Stomach (tissue), 9 donors: ENCODE measurements around the gene FCHSD2. TPM values are rescaled to one million over a fixed set of nuclear protein-coding genes. Genes with fewer than 3 reads are reported as not detected.
A peak's percentile ranks its signal among the peaks of the same experiment; 100 is the strongest.

Experiments used
- DNase-seq, 2 donors: peaks; one replicate each; pipeline versions ENCODE4 v3.0.0 to v3.0.0-alpha.2; 2013 to 2019
- H3K27ac ChIP-seq, 5 donors: fragments of 200-600 bp in 4 of 5; sonication (generic) in 4 of 5; one replicate each; pipeline ENCODE4 v1.5.1; 2013 to 2019; ENCODE audit warnings: mild to moderate bottlenecking in 1 of 5, moderate library complexity in 1 of 5
- H3K27me3 ChIP-seq, 3 donors: fragments of 200-600 bp; sonication (generic); one replicate each; pipeline ENCODE4 v1.5.1; 2017 to 2019; ENCODE audit warnings: mixed run types in 1 of 3
- H3K36me3 ChIP-seq, 4 donors: fragments of 200-600 bp; sonication (generic); 1 replicate in 3 of 4; 2 replicates in 1 of 4; pipeline ENCODE4 v1.5.1; 2016 to 2019
- H3K4me1 ChIP-seq, 4 donors: fragments of 200-600 bp; sonication (generic); one replicate each; pipeline ENCODE4 v1.5.1; 2016 to 2019
- H3K4me3 ChIP-seq, 4 donors: fragments of 200-600 bp; sonication (generic) in 3 of 4; one replicate each; pipeline ENCODE4 v1.5.1; 2016 to 2019; ENCODE audit warnings: mild to moderate bottlenecking in 1 of 4
- H3K9me3 ChIP-seq, 4 donors: fragments of 200-600 bp; sonication (generic); one replicate each; pipeline ENCODE4 v1.5.1; 2016 to 2019
- EP300 ChIP-seq: sonication (generic); formaldehyde crosslinking; IDR thresholded peaks from one replicate; pipeline ENCODE4 v1.6.1; 2017; ENCODE audit warnings: antibody characterized with exemption
- POLR2A ChIP-seq, 4 donors: fragments of 450-650 bp; IDR thresholded peaks; one replicate each; pipeline ENCODE4 v1.6.1; 2016; ENCODE audit warnings: antibody characterized with exemption in 4 of 4, control low read depth in 2 of 4, mild to moderate bottlenecking in 1 of 4, moderate library complexity in 1 of 4
- POLR2AphosphoS5 ChIP-seq, 3 donors: sonication (generic); formaldehyde crosslinking; IDR thresholded peaks; one replicate each; pipeline ENCODE4 v1.6.1; 2016; ENCODE audit warnings: antibody characterized with exemption in 3 of 3
- WGBS, 5 donors: extraction: QIAGEN DNeasy Blood & Tissue Kit in 3 of 5; methylation state at CpG; one replicate each; pipeline versions ENCODE4 v1.1.5 to v1.1.7; 2013 to 2018; 5-methylcytosine and 5-hydroxymethylcytosine counted together
- intact Hi-C: fragments of 100-400 bp; cut with DNase I; formaldehyde crosslinking; loops from one replicate; pipeline ENCODE4 v1.15.1; 2023; ENCODE audit warnings: low total_unique reads
- polyA plus RNA-seq, 3 donors: library from polyadenylated mRNA; stranded (reverse); fragments of 200-250 nt; gene quantifications; one replicate each; pipeline ENCODE4 v1.2.3, GENCODE V29; 2013
- total RNA-seq, 5 donors: library from RNA; depleted of rRNA; stranded (reverse); fragments of >200 nt; gene quantifications; one replicate each; pipeline versions ENCODE4 v1.1.0 to v1.2.3, GENCODE V29; 2014 to 2016
- TF ChIP-seq, protein P1 (sequence below), 7 experiments: fragments of 450-650 bp in 4 of 7; fragments of 200-600 bp in 3 of 7; sonication (generic) in 3 of 7; IDR thresholded peaks; one replicate each; pipeline ENCODE4 v1.5.1; 2016 to 2019; ENCODE audit warnings: antibody characterized with exemption in 7 of 7, control low read depth in 2 of 7, mild to moderate bottlenecking in 1 of 7
- donor health status: healthy with polysubstance abuse.
- donor health status: Bipolar disorder and iron deficiency.
- donor health status: healthy.

The FCHSD2 gene
- total and polyA plus RNA-seq, 8 donors: 5.7 to 64.3 (median 15.9) TPM

DNA sequence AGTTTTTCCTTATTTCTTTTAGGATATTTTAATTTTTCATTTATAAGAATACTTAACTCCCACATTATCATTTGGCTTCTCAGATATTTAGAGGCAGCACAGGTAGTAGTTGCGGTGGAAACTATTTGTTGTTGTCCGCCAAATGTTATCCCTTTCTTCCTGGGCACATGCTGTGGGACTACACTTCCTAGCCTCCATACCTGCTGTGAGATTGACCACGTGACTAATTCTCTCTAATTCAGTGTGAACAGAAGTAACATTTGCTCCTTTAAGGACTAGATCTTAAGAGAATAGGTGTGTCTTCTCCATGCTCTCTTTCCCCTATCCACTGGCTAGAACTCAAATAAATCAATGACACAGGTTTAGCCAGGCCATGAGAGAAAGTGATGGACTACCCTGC, 191.4 kb downstream of the FCHSD2 start:
- no peaks in the 10 kb centered on the region for H3K27me3 ChIP-seq
- no peaks in the 10 kb centered on the region for H3K36me3 ChIP-seq
- no peaks in the 10 kb centered on the region for H3K4me1 ChIP-seq
- no peak overlapping the region for H3K27ac ChIP-seq
- no peak overlapping the region for H3K4me3 ChIP-seq
- H3K9me3 ChIP-seq: no peaks in the 10 kb centered on the region
- TF ChIP-seq, protein P1, sequence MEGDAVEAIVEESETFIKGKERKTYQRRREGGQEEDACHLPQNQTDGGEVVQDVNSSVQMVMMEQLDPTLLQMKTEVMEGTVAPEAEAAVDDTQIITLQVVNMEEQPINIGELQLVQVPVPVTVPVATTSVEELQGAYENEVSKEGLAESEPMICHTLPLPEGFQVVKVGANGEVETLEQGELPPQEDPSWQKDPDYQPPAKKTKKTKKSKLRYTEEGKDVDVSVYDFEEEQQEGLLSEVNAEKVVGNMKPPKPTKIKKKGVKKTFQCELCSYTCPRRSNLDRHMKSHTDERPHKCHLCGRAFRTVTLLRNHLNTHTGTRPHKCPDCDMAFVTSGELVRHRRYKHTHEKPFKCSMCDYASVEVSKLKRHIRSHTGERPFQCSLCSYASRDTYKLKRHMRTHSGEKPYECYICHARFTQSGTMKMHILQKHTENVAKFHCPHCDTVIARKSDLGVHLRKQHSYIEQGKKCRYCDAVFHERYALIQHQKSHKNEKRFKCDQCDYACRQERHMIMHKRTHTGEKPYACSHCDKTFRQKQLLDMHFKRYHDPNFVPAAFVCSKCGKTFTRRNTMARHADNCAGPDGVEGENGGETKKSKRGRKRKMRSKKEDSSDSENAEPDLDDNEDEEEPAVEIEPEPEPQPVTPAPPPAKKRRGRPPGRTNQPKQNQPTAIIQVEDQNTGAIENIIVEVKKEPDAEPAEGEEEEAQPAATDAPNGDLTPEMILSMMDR (IDR thresholded peaks at IDR 0.05): no peak
- no peak for TF ChIP-seq POLR2AphosphoS5 (IDR thresholded peaks at IDR 0.05)
- no peak for TF ChIP-seq EP300
- no peak for TF ChIP-seq POLR2A (IDR thresholded peaks at IDR 0.05)
- WGBS, 5 donors: 93 to 97% (median 95%) methylated on average over 3 of the region's 3 CpGs
- intact Hi-C loops: no loop called here
- no peak for DNase-seq

- intact Hi-C loops: no loop called here
- no peaks in the 10 kb centered on the region for H3K9me3 ChIP-seq
Measured at GRCh38 chr11:72947229-72947628, 194.9 kb downstream of the FCHSD2 start.

GRCh38 chr11:72943664-72944063, 198.5 kb downstream of the FCHSD2 start:
- no peak for DNase-seq
- WGBS, 5 donors: 19 to 30% (median 21%) methylated on average over 1 of the region's 1 CpG
- Histone ChIP-seq H3K9me3 (no peaks in the 10 kb centered on the region), H3K27ac (no peak overlapping the region), H3K27me3 (no peaks in the 10 kb centered on the region), H3K4me3 (no peak overlapping the region), H3K36me3 (no peaks in the 10 kb centered on the region), H3K4me1 (peaks cover 0 to 10% (median 3%) of the 10 kb centered on the region in 4 donors)
- intact Hi-C loops: no loop called here
- TF ChIP-seq, protein P1 (IDR thresholded peaks at IDR 0.05): no peak
- no peak for TF ChIP-seq POLR2A (IDR thresholded peaks at IDR 0.05)
- no peak for TF ChIP-seq EP300
- no peak for TF ChIP-seq POLR2AphosphoS5 (IDR thresholded peaks at IDR 0.05)

More at GRCh38 chr11:72947229-72947628, 194.9 kb downstream of the FCHSD2 start:
- Histone ChIP-seq H3K36me3 (no peaks in the 10 kb centered on the region), H3K4me3 (no peak overlapping the region), H3K27me3 (no peaks in the 10 kb centered on the region), H3K27ac (no peak overlapping the region), H3K4me1 (peaks cover 0 to 7% (median 2%) of the 10 kb centered on the region in 4 donors)
- DNase-seq: no peak
- 84 to 97% (median 90%) methylated on average over 1 of the region's 1 CpG for WGBS, 5 donors
- TF ChIP-seq POLR2A (IDR thresholded peaks at IDR 0.05) (no peak), POLR2AphosphoS5 (IDR thresholded peaks at IDR 0.05) (no peak), EP300 (no peak)
- TF ChIP-seq, protein P1 (IDR thresholded peaks at IDR 0.05): no peak

DNA sequence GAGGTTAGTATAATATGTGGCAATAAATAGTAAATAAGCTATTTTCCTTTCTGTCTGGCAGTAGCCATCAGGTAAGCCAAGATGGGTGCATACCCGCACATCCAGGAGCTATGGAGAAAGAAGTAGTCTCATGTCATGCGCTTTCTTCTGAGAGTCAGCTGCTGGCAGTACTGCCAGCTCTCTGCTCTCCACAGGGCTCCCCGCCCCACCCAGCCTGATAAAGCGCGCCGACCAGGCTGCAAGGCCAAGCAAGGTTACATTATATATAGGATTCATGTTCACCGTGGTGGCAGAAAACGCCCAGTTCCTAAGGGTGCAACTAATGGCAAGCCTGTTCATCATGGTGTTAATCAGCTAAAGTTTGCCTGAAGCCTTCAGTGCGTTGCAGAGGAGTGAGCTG, 201.7 kb downstream of the FCHSD2 start:
- WGBS, 5 donors: 42 to 74% (median 62%) methylated on average over 9 of the region's 9 CpGs
- intact Hi-C loops: no loop called here
- H3K4me1 ChIP-seq: peaks cover 0 to 17% (median 6%) of the 10 kb centered on the region in 4 donors
- no peaks in the 10 kb centered on the region for H3K9me3 ChIP-seq
- H3K27ac ChIP-seq: no peak overlapping the region
- peak; percentile 44 to 52 for DNase-seq
- TF ChIP-seq, protein P1 (IDR thresholded peaks at IDR 0.05): no peak
- TF ChIP-seq EP300 (no peak), POLR2AphosphoS5 (IDR thresholded peaks at IDR 0.05) (no peak), POLR2A (IDR thresholded peaks at IDR 0.05) (no peak)
- H3K36me3 ChIP-seq: no peaks in the 10 kb centered on the region
- no peaks in the 10 kb centered on the region for H3K27me3 ChIP-seq
- H3K4me3 ChIP-seq: no peak overlapping the region
